Sigmoid colon (tissue), 4 donors: ENCODE results near the gene SLC38A8.

ENCODE experiments used
- EP300 ChIP-seq, 4 donors: sonication (generic); formaldehyde crosslinking; IDR thresholded peaks; one replicate each; pipeline ENCODE4 v1.6.1; 2017; ENCODE audit warnings: antibody characterized with exemption in 4 of 4
- POLR2A ChIP-seq, 2 donors: fragments of 450-650 bp; IDR thresholded peaks; one replicate each; pipeline ENCODE4 v1.6.1; 2016; ENCODE audit warnings: antibody characterized with exemption in 2 of 2, mild to moderate bottlenecking in 2 of 2, moderate library complexity in 2 of 2
- POLR2AphosphoS5 ChIP-seq, 4 donors: sonication (generic); formaldehyde crosslinking; IDR thresholded peaks; one replicate each; pipeline ENCODE4 v1.6.1; 2017; ENCODE audit warnings: antibody characterized with exemption in 4 of 4
- TF ChIP-seq, protein P1 (sequence below), 4 experiments: fragments of 450-650 bp in 3 of 4; fragments of 200-600 bp in 1 of 4; IDR thresholded peaks; one replicate each; pipeline ENCODE4 v1.5.1; 2016 to 2019; ENCODE audit warnings: antibody characterized with exemption in 4 of 4, mild to moderate bottlenecking in 3 of 4, moderate library complexity in 2 of 4

DNA sequence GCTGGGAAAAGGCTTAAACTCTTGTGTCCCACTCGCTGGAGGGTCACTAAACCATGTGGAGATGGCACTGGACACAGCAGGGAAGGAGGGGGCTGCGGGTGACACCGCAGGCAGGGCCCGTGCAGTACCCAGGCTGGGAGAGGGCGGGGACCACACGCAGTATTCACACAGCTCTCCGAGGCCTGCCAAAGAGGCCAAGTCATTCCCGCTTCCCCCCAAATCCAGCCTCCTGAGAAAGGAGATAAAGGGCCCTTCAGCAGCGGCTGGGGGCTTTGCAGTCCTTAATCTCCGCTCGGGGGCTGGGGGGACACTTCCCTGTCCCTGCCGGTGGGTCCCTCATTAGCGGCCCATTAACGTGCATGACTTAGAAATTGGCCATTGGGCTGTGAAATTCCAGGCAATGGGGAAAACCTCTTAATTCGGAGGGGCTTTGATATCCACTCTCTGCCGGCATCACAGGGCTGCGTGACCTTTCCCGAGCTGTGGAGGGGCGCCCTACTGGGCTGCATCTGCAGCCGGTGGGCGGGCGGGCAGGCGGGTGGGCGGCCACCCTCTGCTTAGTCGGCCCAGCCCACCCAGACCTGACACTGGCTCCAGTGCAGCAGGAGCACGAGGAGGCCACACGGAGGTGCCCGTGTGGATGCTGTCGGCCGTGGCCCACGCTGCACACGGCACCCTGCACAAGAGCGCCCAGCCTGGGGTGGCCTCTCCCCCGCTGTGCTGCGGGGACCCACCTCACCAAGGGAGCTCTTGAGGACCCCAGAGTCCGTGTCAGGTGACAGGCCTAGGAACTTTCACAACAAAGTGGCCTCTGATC, 2.6 kb upstream of the SLC38A8 start:
- TF ChIP-seq, protein P1, sequence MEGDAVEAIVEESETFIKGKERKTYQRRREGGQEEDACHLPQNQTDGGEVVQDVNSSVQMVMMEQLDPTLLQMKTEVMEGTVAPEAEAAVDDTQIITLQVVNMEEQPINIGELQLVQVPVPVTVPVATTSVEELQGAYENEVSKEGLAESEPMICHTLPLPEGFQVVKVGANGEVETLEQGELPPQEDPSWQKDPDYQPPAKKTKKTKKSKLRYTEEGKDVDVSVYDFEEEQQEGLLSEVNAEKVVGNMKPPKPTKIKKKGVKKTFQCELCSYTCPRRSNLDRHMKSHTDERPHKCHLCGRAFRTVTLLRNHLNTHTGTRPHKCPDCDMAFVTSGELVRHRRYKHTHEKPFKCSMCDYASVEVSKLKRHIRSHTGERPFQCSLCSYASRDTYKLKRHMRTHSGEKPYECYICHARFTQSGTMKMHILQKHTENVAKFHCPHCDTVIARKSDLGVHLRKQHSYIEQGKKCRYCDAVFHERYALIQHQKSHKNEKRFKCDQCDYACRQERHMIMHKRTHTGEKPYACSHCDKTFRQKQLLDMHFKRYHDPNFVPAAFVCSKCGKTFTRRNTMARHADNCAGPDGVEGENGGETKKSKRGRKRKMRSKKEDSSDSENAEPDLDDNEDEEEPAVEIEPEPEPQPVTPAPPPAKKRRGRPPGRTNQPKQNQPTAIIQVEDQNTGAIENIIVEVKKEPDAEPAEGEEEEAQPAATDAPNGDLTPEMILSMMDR (IDR thresholded peaks at IDR 0.05): no peak
- no peak for TF ChIP-seq EP300 (IDR thresholded peaks at IDR 0.05)
- no peak for TF ChIP-seq POLR2A (IDR thresholded peaks at IDR 0.05)
- no peak for TF ChIP-seq POLR2AphosphoS5 (IDR thresholded peaks at IDR 0.05)
